ENCODE results near the gene MRGPRD.

MRGPRD gene

DNA sequence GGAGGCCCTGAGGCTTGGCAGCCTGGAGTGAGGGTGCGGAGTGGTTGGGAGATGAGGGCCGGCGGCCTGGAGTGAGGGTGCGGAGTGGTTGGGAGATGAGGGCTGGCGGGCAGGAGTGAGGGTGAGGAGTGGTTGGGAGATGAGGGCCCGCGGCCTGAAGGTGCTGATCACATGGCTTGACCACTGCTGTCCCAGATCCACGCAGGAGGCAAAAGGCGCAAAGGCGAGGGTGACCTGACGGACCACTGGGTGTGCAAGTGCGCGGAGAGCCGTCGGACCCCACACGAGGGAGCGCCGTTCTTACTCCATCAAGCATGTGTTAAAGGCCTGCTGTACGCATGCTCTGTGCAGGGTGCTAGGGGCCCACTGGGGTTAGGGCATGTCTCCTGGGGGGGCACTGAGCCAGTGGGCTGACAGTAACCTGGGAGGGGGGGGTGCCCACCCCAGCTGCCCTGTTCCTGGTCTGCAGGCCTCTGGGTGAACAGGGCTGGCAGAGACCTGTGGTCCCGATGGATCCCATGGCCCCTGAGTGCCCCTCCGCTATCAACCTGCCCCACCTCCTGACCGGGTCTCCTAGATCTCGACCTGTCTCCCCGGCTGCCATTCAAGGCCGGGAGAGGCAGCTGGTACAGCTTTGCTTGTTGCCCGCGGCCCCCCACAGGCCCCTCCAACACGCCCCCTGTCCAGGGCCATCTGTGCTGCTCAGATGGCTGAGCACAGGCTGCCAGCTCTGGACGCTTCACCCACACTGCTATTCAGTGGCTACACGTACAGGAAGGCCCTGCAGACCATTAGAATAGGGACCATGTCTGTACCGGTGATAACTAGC lies 21.1 kb downstream of the MRGPRD start:
- H3K79me2 ChIP-seq (ENCODE audit: low read length): no peaks in the 10 kb centered on the region
- no peak overlapping the region for H3K27ac ChIP-seq (ENCODE audit: low read length)
- H3K36me3 ChIP-seq (replicated peaks; ENCODE audit: low read depth, low read length): no peaks in the 10 kb centered on the region
- H3K4me2 ChIP-seq (ENCODE audit: low read length): no peak overlapping the region
- H3K27me3 ChIP-seq (ENCODE audit: low read depth, low read length): peaks cover 3% of the 10 kb centered on the region; the same call in 1 of the 2 replicates
- H3K4me1 ChIP-seq (ENCODE audit: low read length): no peaks in the 10 kb centered on the region
- no peak overlapping the region for H3K4me3 ChIP-seq (ENCODE audit: low read length)
- no peak overlapping the region for H3K9ac ChIP-seq (ENCODE audit: low read length)
- H3K9me3 ChIP-seq (ENCODE audit: insufficient read depth, low read length): no peaks in the 10 kb centered on the region
- H2AFZ ChIP-seq (ENCODE audit: low read depth, low read length): no peak overlapping the region
- no peaks in the 10 kb centered on the region for H4K20me1 ChIP-seq (ENCODE audit: insufficient read depth, low read length)
- TF ChIP-seq, protein P1, sequence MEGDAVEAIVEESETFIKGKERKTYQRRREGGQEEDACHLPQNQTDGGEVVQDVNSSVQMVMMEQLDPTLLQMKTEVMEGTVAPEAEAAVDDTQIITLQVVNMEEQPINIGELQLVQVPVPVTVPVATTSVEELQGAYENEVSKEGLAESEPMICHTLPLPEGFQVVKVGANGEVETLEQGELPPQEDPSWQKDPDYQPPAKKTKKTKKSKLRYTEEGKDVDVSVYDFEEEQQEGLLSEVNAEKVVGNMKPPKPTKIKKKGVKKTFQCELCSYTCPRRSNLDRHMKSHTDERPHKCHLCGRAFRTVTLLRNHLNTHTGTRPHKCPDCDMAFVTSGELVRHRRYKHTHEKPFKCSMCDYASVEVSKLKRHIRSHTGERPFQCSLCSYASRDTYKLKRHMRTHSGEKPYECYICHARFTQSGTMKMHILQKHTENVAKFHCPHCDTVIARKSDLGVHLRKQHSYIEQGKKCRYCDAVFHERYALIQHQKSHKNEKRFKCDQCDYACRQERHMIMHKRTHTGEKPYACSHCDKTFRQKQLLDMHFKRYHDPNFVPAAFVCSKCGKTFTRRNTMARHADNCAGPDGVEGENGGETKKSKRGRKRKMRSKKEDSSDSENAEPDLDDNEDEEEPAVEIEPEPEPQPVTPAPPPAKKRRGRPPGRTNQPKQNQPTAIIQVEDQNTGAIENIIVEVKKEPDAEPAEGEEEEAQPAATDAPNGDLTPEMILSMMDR (IDR thresholded peaks at IDR 0.05; ENCODE audit: low read depth, low read length): no peak
- TF ChIP-seq EZH2phosphoT487 (IDR thresholded peaks at IDR 0.05; ENCODE audit: low read depth): no peak

- no peak overlapping the region for H2AFZ ChIP-seq (ENCODE audit: low read depth, low read length)
- H3K9me3 ChIP-seq (ENCODE audit: insufficient read depth, low read length): no peaks in the 10 kb centered on the region
- no peaks in the 10 kb centered on the region for H3K79me2 ChIP-seq (ENCODE audit: low read length)
- no peak overlapping the region for H3K27ac ChIP-seq (ENCODE audit: low read length)
- H3K4me1 ChIP-seq (ENCODE audit: low read length): no peaks in the 10 kb centered on the region
- H3K9ac ChIP-seq (ENCODE audit: low read length): no peak overlapping the region
- H3K36me3 ChIP-seq (replicated peaks; ENCODE audit: low read depth, low read length): no peaks in the 10 kb centered on the region
- no peaks in the 10 kb centered on the region for H3K27me3 ChIP-seq (ENCODE audit: low read depth, low read length)
- H3K4me3 ChIP-seq (ENCODE audit: low read length): no peak overlapping the region
- H4K20me1 ChIP-seq (ENCODE audit: insufficient read depth, low read length): no peaks in the 10 kb centered on the region
- no peak overlapping the region for H3K4me2 ChIP-seq (ENCODE audit: low read length)
- TF ChIP-seq EZH2phosphoT487 (IDR thresholded peaks at IDR 0.05; ENCODE audit: low read depth): no peak
- TF ChIP-seq, protein P1 (IDR thresholded peaks at IDR 0.05; ENCODE audit: low read depth, low read length): no peak
Observed at GRCh38 chr11:68958211-68958610, 22.6 kb downstream of the MRGPRD start.

DNA sequence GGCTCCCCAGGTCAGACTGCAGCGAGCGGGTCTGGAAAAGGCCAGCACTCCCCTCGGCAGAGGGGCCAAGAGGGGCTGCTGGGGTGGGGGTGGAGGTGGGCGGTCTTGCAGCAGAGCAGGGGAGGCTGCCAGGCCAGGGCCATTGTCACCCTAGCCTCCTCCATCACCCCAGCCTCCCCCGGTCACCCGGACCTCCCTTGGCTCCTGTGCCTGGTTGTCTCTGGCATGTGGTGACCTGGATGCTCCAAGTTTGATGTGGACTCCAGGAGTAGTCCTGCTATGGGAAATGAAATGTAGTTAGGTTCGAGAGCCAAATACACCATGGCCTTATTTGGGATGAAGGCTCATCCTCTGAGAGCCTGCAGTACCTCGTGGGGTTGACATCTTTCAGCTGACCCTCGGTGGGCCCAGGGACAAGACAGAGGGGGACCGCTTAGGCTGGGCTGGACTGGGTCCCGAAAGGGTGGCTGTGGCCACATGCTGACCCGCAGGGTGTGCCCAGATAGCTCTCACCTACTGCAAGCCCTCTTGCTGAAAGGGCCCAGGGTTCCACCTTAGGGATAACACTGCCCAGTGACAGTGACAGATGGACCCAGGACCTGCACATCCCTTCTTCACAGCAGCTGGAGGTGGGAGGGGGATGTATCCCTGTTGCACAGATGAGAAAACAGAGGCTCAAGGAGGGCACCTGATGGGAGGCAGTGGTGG lies 24.1 kb downstream of the MRGPRD start:
- Histone ChIP-seq H2AFZ (ENCODE audit: low read depth, low read length) (no peak overlapping the region), H3K9ac (ENCODE audit: low read length) (no peak overlapping the region), H3K4me2 (ENCODE audit: low read length) (no peak overlapping the region), H3K4me1 (ENCODE audit: low read length) (no peaks in the 10 kb centered on the region), H3K27me3 (ENCODE audit: low read depth, low read length) (no peaks in the 10 kb centered on the region), H3K79me2 (ENCODE audit: low read length) (no peaks in the 10 kb centered on the region), H4K20me1 (ENCODE audit: insufficient read depth, low read length) (no peaks in the 10 kb centered on the region), H3K27ac (ENCODE audit: low read length) (no peak overlapping the region), H3K9me3 (ENCODE audit: insufficient read depth, low read length) (no peaks in the 10 kb centered on the region), H3K36me3 (replicated peaks; ENCODE audit: low read depth, low read length) (no peaks in the 10 kb centered on the region), H3K4me3 (ENCODE audit: low read length) (no peak overlapping the region)
- no peak for TF ChIP-seq EZH2phosphoT487 (IDR thresholded peaks at IDR 0.05; ENCODE audit: low read depth)
- TF ChIP-seq, protein P1 (IDR thresholded peaks at IDR 0.05; ENCODE audit: low read depth, low read length): no peak

GRCh38 chr11:68956142-68956541 lies 24.6 kb downstream of the MRGPRD start:
- H3K4me2 ChIP-seq (ENCODE audit: low read length): no peak overlapping the region
- H3K79me2 ChIP-seq (ENCODE audit: low read length): no peaks in the 10 kb centered on the region
- no peaks in the 10 kb centered on the region for H3K4me1 ChIP-seq (ENCODE audit: low read length)
- H4K20me1 ChIP-seq (ENCODE audit: insufficient read depth, low read length): no peaks in the 10 kb centered on the region
- H3K9me3 ChIP-seq (ENCODE audit: insufficient read depth, low read length): no peaks in the 10 kb centered on the region
- no peak overlapping the region for H3K9ac ChIP-seq (ENCODE audit: low read length)
- no peaks in the 10 kb centered on the region for H3K27me3 ChIP-seq (ENCODE audit: low read depth, low read length)
- no peaks in the 10 kb centered on the region for H3K36me3 ChIP-seq (replicated peaks; ENCODE audit: low read depth, low read length)
- no peak overlapping the region for H3K4me3 ChIP-seq (ENCODE audit: low read length)
- TF ChIP-seq, protein P1 (IDR thresholded peaks at IDR 0.05; ENCODE audit: low read depth, low read length): 0 out of 2 replicates have a peak, but pooled peaks have one; percentile 25
- TF ChIP-seq EZH2phosphoT487 (IDR thresholded peaks at IDR 0.05; ENCODE audit: low read depth): no peak
- no peak overlapping the region for H3K27ac ChIP-seq (ENCODE audit: low read length)
- no peak overlapping the region for H2AFZ ChIP-seq (ENCODE audit: low read depth, low read length)
